D721Med (cell line): ENCODE results near the gene TDRD7.
"Not testable (repeated sequence)": the region's sequence is repeated elsewhere in the genome, so short reads cannot be mapped to it uniquely, and the experiment has no call there.

Experiments
- DNase-seq: peaks from one replicate; pipeline ENCODE4 v3.0.0; 2011; ENCODE audit warnings: low spot score; ENCODE audit not compliant: insufficient read length
- FAIRE-seq: peaks from 2 replicates; lab custom pipeline; 2011; peaks lifted over from hg19 to GRCh38; lab: Jason Lieb, UNC
- CTCF ChIP-seq: IDR thresholded peaks from 2 replicates; pipeline ENCODE4 v1.5.1; 2012; ENCODE audit warnings: mild to moderate bottlenecking, control low read depth; ENCODE audit not compliant: insufficient read depth; ENCODE audit errors: missing control alignments

TDRD7 gene

DNA sequence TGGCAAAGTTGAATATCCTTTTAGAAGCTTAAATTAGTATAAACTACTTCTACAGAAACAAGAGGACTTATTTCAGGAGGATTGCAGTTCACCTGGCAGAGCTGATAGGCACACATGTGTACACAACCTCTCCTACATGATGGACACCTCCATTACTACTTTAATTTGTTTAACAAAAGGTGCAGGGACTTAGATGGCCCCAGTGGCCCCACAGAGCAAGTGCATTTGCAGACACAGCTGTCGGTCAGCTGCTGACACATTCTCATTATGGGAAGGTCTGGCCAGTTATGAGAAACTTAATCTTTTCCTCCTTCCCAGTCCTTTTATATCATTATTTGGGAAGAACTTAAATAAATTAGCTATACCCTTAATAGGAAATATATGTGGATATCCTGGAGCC, 28.3 kb downstream of the TDRD7 start:
- FAIRE-seq = no peak
- no peak for DNase-seq
- no peak for TF ChIP-seq CTCF

DNA sequence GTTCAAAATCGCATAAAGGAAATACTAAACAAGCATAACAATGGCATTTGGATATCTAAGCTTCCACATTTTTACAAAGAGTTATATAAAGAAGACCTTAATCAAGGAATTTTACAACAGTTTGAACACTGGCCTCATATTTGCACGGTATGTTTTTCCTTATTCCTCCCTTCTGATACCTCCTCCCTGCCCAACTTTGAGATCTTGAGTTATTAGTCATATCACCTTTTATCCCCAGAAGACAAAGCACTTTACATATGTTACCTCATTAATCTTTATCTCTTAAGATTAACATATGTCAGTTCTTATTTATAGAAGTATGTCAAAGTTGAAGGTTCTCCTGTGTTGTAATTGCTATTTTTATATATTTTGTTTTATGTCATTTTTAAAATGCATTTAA, 29.8 kb downstream of the TDRD7 start:
- TF ChIP-seq CTCF = no peak
- FAIRE-seq = no peak
- no peak for DNase-seq

DNA sequence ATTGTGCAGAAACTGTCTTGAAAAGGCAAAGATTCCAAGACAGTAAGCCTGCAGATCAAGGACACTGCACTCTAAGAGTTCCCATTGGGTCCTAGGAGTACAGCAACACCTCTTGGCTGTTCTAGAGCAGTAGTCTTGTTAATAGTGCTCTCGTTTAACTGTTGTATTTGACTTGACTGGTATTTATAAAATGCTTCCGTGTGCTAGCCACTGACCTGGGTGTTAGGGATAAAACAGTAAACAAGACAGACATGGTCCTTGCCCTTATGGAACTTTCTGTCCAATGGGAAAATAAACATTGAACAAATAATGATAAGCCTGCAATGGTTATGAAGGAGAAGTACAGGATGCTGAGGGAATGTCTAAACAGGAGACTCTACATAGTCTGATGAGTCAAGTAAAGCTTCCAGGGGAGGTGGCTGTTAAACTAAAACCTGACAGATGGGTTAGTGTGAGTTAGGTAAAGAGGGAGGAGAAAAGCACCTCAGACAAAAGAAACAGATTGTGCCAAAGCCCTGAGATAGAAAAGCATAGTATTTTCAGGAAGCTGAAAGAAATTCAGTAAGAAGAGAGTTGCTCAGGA, 33.3 kb downstream of the TDRD7 start:
- no peak for TF ChIP-seq CTCF
- DNase-seq (no peak), FAIRE-seq (no peak)

GRCh38 chr9:97447001-97447400, 35.1 kb downstream of the TDRD7 start:
- FAIRE-seq (no peak), DNase-seq (no peak)
- TF ChIP-seq CTCF = no peak

DNA sequence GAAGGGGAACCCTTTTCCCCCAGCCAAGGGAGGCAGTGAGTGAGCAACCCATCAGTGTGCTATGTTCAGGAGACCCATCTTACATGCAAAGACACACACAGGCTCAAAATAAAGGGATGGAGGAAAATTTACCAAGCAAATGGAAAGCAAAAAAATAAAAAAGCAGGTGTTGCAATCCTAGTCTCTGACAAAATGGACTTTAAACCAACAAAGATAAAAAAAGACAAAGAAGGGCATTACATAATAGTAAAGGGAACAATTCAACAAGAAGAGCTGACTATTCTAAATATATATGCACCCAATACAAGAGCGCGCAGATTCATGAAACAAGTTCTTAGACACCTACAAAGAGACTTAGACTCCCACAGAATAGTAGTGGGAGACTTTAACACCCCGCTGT, 41.7 kb downstream of the TDRD7 start:
- not testable (repeated sequence) for FAIRE-seq, DNase-seq

DNA sequence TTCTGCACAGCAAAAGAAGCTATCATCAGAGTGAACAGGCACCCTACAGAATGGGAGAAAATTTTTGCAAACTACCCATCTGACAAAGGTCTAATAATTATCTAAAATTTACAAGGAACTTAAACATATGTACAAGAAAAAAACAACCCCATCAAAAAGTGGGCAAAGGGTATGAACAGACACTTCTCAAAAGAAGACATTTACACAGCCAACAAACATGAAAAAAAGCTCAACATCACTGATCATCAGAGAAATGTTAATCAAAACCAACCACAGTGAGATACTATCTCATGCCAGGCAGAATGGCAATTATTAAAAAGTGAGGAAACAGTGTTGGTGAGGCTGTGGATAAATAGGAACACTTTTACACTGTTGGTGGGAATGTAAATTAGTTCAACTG, 44.9 kb downstream of the TDRD7 start:
- not testable (repeated sequence) for FAIRE-seq, DNase-seq

- DNase-seq = no peak
- FAIRE-seq = no peak
Observed at GRCh38 chr9:97459326-97459725, 47.4 kb downstream of the TDRD7 start.

GRCh38 chr9:97462159-97462558, 50.3 kb downstream of the TDRD7 start:
- no peak for DNase-seq
- TF ChIP-seq CTCF = no peak
- no peak for FAIRE-seq

More at GRCh38 chr9:97459326-97459725, 47.4 kb downstream of the TDRD7 start:
- no peak for TF ChIP-seq CTCF
